ENCODE measurements around the gene MTOR.

- TF ChIP-seq CTCF (conservative IDR thresholded peaks at IDR 0.05 in 1 of 2, IDR thresholded peaks at IDR 0.05 in 1 of 2; ENCODE audit: extremely low read depth in 1 of 2, insufficient read depth in 1 of 2, low read depth in 1 of 2, low read length in 2 of 2), result no peak
- no peak for TF ChIP-seq EZH2 (IDR thresholded peaks at IDR 0.05; ENCODE audit: borderline replicate concordance, low read length)
Measured at GRCh38 chr1:11193376-11193775, 69.0 kb downstream of the MTOR start.

All from mammary epithelial cell (primary cell).